Gastroesophageal sphincter (tissue), 3 donors: ENCODE results near the gene ZDHHC17.

Experiments
- POLR2A ChIP-seq, 2 donors: fragments of 450-650 bp; IDR thresholded peaks; one replicate each; pipeline ENCODE4 v1.6.1; 2017; ENCODE audit warnings: antibody characterized with exemption in 2 of 2, mild to moderate bottlenecking in 2 of 2, moderate library complexity in 1 of 2
- POLR2AphosphoS5 ChIP-seq: sonication (generic); formaldehyde crosslinking; IDR thresholded peaks from one replicate; pipeline ENCODE4 v1.6.1; 2017; ENCODE audit warnings: antibody characterized with exemption
- TF ChIP-seq, protein P1 (sequence below), 4 experiments: fragments of 200-600 bp in 2 of 4; fragments of 450-650 bp in 2 of 4; sonication (generic) in 1 of 4; IDR thresholded peaks; one replicate each; pipeline ENCODE4 v1.5.1; 2017 to 2019; ENCODE audit warnings: antibody characterized with exemption in 4 of 4, mild to moderate bottlenecking in 2 of 4, moderate library complexity in 2 of 4

GRCh38 chr12:76874491-76875190 lies 110.7 kb downstream of the ZDHHC17 start:
- no peak for TF ChIP-seq POLR2AphosphoS5
- TF ChIP-seq, protein P1, sequence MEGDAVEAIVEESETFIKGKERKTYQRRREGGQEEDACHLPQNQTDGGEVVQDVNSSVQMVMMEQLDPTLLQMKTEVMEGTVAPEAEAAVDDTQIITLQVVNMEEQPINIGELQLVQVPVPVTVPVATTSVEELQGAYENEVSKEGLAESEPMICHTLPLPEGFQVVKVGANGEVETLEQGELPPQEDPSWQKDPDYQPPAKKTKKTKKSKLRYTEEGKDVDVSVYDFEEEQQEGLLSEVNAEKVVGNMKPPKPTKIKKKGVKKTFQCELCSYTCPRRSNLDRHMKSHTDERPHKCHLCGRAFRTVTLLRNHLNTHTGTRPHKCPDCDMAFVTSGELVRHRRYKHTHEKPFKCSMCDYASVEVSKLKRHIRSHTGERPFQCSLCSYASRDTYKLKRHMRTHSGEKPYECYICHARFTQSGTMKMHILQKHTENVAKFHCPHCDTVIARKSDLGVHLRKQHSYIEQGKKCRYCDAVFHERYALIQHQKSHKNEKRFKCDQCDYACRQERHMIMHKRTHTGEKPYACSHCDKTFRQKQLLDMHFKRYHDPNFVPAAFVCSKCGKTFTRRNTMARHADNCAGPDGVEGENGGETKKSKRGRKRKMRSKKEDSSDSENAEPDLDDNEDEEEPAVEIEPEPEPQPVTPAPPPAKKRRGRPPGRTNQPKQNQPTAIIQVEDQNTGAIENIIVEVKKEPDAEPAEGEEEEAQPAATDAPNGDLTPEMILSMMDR (IDR thresholded peaks at IDR 0.05): no peak
- TF ChIP-seq POLR2A (IDR thresholded peaks at IDR 0.05): no peak
